GM18502 (cell line): ENCODE data around the gene FBXL15.
A peak's percentile ranks its signal among the peaks of the same experiment; 100 is the strongest.

Source experiments
- ATAC-seq: cut with Tn5 transposase; IDR thresholded peaks from one replicate; pipeline ENCODE4 v1.9.1; 2021; ENCODE audit warnings: mild to moderate bottlenecking; ENCODE audit not compliant: unreplicated experiment, poor library complexity

Gene FBXL15

GRCh38 chr10:102397222-102398171 lies 23.1 kb upstream of the FBXL15 start:
- ATAC-seq = no peak

GRCh38 chr10:102398172-102399020 lies 22.2 kb upstream of the FBXL15 start:
- ATAC-seq = no peak

- ATAC-seq = peak; percentile 45
These were observed 21.2 kb upstream of the FBXL15 start for GRCh38 chr10:102399217-102400021.

- ATAC-seq = no peak
These were observed 20.6 kb upstream of the FBXL15 start for GRCh38 chr10:102400076-102400475.

GRCh38 chr10:102400598-102401341 lies 19.9 kb upstream of the FBXL15 start:
- no peak for ATAC-seq

- ATAC-seq = no peak
These were observed 19.3 kb upstream of the FBXL15 start for GRCh38 chr10:102401342-102401654.

- no peak for ATAC-seq
These were observed 18.7 kb upstream of the FBXL15 start for GRCh38 chr10:102401735-102402511.

- ATAC-seq = no peak
These were observed 18.1 kb upstream of the FBXL15 start for GRCh38 chr10:102402512-102402896.

- no peak for ATAC-seq
These were observed 17.5 kb upstream of the FBXL15 start for GRCh38 chr10:102403115-102403514.

- no peak for ATAC-seq
These were observed 16.1 kb upstream of the FBXL15 start for GRCh38 chr10:102404361-102405107.

- no peak for ATAC-seq
These were observed 15.5 kb upstream of the FBXL15 start for GRCh38 chr10:102405108-102405571.

GRCh38 chr10:102405632-102406031 lies 15.0 kb upstream of the FBXL15 start:
- no peak for ATAC-seq

GRCh38 chr10:102406815-102407214 lies 13.8 kb upstream of the FBXL15 start:
- no peak for ATAC-seq

- no peak for ATAC-seq
These were observed 13.1 kb upstream of the FBXL15 start for GRCh38 chr10:102407425-102408130.

- ATAC-seq = no peak
These were observed 12.4 kb upstream of the FBXL15 start for GRCh38 chr10:102408131-102408727.

- ATAC-seq = no peak
These were observed 11.7 kb upstream of the FBXL15 start for GRCh38 chr10:102408728-102409603.
